Naive thymus-derived CD4-positive, alpha-beta T cell (primary cell): ENCODE data around the gene PRIM2. TPM values are rescaled to one million over a fixed set of nuclear protein-coding genes. Genes with fewer than 3 reads are reported as not detected.
"Not testable (repeated sequence)": the region's sequence is repeated elsewhere in the genome, so short reads cannot be mapped to it uniquely, and the experiment has no call there.

Source experiments
- ATAC-seq: fragments of 150-1000 bp; cut with Tn5 transposase; 2 replicates; pipeline ENCODE4 v1.10.0; 2021; ENCODE audit warnings: mild to moderate bottlenecking, moderate library complexity
- CTCF ChIA-PET: fragments of 350-600 bp; sonication (Branson Sonifier 250); formaldehyde crosslinking; loops from one replicate; lab custom pipeline; 2021; ENCODE audit warnings: antibody characterized with exemption; lab: Charles Lee
- POLR2A ChIA-PET: fragments of 350-600 bp; sonication (Branson Sonifier 250); formaldehyde crosslinking; loops from one replicate; lab custom pipeline; 2021; ENCODE audit warnings: antibody characterized with exemption, inconsistent platforms; lab: Charles Lee
- DNase-seq, 9 donors: peaks; one replicate each; pipeline versions ENCODE4 v3.0.0 to v3.0.0-alpha.2; 2020 to 2022; ENCODE audit warnings: mixed read lengths in 1 of 9
- H3K27ac ChIP-seq: one replicate; pipeline ENCODE4 v1.7.0; 2013; ENCODE audit warnings: mild to moderate bottlenecking, low read depth, low read length, moderate library complexity
- H3K27me3 ChIP-seq, 2 donors: one replicate each; pipeline ENCODE4 v1.7.0; 2013; ENCODE audit warnings: low read length in 2 of 2, mild to moderate bottlenecking in 2 of 2, moderate library complexity in 2 of 2; ENCODE audit not compliant: control insufficient read depth in 2 of 2, insufficient read depth in 2 of 2
- H3K36me3 ChIP-seq, 3 experiments: 1 replicate in 2 of 3; 2 replicates in 1 of 3; pipeline ENCODE4 v1.7.0; 2013; ENCODE audit warnings: low read length in 3 of 3, mild to moderate bottlenecking in 3 of 3, moderate library complexity in 1 of 3; ENCODE audit not compliant: insufficient read depth in 3 of 3, control insufficient read depth in 2 of 3
- H3K4me1 ChIP-seq, 2 donors: one replicate each; pipeline ENCODE4 v1.7.0; 2013; ENCODE audit warnings: low read length in 2 of 2, mild to moderate bottlenecking in 2 of 2, moderate library complexity in 1 of 2; ENCODE audit not compliant: control insufficient read depth in 2 of 2, insufficient read depth in 2 of 2
- H3K4me3 ChIP-seq: 2 replicates; pipeline ENCODE4 v1.7.0; 2013; ENCODE audit warnings: mild to moderate bottlenecking, low read length
- H3K9me3 ChIP-seq, 3 experiments: 1 replicate in 2 of 3; 2 replicates in 1 of 3; pipeline ENCODE4 v1.7.0; 2013; ENCODE audit warnings: low read length in 3 of 3; ENCODE audit not compliant: control insufficient read depth in 2 of 3
- H3K27ac Mint-ChIP-seq, 9 donors: one replicate each; pipeline ENCODE4 v1.8.0; 2020 to 2022; ENCODE audit warnings: mixed read lengths in 9 of 9, mild to moderate bottlenecking in 8 of 9, moderate library complexity in 5 of 9, inconsistent platforms in 2 of 9
- H3K27me3 Mint-ChIP-seq, 5 donors: one replicate each; pipeline ENCODE4 v1.8.0; 2021 to 2022; ENCODE audit warnings: mixed read lengths in 5 of 5, mild to moderate bottlenecking in 1 of 5
- H3K36me3 Mint-ChIP-seq, 5 donors: one replicate each; pipeline ENCODE4 v1.8.0; 2020 to 2022; ENCODE audit warnings: mixed read lengths in 5 of 5, mild to moderate bottlenecking in 3 of 5, inconsistent platforms in 1 of 5
- H3K4me1 Mint-ChIP-seq, 7 donors: one replicate each; pipeline ENCODE4 v1.8.0; 2020 to 2022; ENCODE audit warnings: mixed read lengths in 7 of 7, mild to moderate bottlenecking in 3 of 7, inconsistent platforms in 1 of 7
- H3K4me3 Mint-ChIP-seq, 10 donors: one replicate each; pipeline ENCODE4 v1.8.0; 2020 to 2022; ENCODE audit warnings: mild to moderate bottlenecking in 10 of 10, mixed read lengths in 10 of 10, moderate library complexity in 6 of 10, inconsistent platforms in 2 of 10
- H3K9me3 Mint-ChIP-seq, 11 donors: one replicate each; pipeline ENCODE4 v1.8.0; 2020 to 2022; ENCODE audit warnings: mixed read lengths in 11 of 11, mild to moderate bottlenecking in 4 of 11, inconsistent platforms in 1 of 11, moderate library complexity in 1 of 11
- intact Hi-C, 2 donors: fragments of 100-400 bp; cut with micrococcal nuclease; formaldehyde crosslinking; loops; one replicate each; pipeline ENCODE4 v1.15.1; 2023
- polyA plus RNA-seq, 2 donors: library from polyadenylated mRNA; unstranded; fragments of 300-500 nt; fragmentation: Illumina TruSeq; gene quantifications; one replicate each; pipeline ENCODE4 v1.2.3, GENCODE V29; 2021
- total RNA-seq, 6 experiments: library from RNA in 5 of 6; stranded (reverse) in 5 of 6; gene quantifications; 1 replicate in 5 of 6; 2 replicates in 1 of 6; pipeline ENCODE4 v1.2.3 and lab custom pipeline; 2021 to 2026

The PRIM2 gene
- total and polyA plus RNA-seq, 7 experiments from 2014 or later: 7.2 to 33.2 (median 11.9) TPM

DNA sequence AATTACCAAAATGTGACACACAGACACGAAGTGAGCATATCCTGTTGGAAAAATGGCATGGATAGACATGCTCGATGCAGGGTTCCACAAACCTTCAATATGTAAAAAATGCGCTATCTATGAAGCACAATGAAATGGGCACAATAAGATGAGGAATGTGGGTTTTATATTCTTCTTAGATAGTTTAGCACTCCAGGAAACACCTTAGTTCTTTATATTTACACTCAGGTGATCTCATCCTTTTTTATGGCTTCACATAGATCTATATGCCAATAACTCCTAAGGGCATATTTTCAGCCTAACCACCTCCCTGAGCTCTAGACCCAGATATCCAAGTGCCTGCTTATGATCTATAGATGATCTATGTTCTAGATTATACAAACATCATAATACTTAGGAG is 244.8 kb downstream of the PRIM2 start:
- H3K4me3 ChIP-seq, H3K27me3 ChIP-seq, H3K4me1 ChIP-seq, CTCF ChIA-PET, DNase-seq, H3K27ac ChIP-seq, H3K36me3 ChIP-seq, POLR2A ChIA-PET, H3K27ac Mint-ChIP-seq, H3K27me3 Mint-ChIP-seq, H3K4me1 Mint-ChIP-seq, H3K4me3 Mint-ChIP-seq, H3K9me3 ChIP-seq, ATAC-seq, intact Hi-C loops, H3K9me3 Mint-ChIP-seq: not testable (repeated sequence)
- peaks cover 0 to 14% (median 2%) of the 10 kb centered on the region in 5 donors for H3K36me3 Mint-ChIP-seq

DNA sequence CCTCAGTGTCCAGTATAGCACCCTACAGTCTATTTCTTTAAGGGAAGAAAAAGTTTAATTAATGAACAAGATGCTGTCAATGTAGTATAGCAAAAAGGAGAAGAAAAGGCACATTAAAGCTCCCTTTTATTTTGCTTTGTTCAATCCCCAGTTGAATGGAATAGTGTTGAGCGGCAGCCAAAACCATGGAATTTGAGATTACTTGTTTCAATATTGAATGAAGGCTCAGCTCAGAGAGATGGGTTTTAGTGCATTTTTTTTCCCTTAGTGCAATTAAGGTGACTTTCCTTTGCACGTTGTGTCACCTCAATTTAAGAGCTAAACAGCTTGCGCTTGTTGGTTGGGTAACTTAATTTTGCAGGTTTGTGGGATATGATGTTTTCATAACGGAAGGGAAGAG is 254.7 kb downstream of the PRIM2 start:
- ATAC-seq, H3K4me3 Mint-ChIP-seq, H3K27ac Mint-ChIP-seq, H3K27me3 Mint-ChIP-seq, CTCF ChIA-PET, H3K27me3 ChIP-seq, H3K36me3 ChIP-seq, H3K9me3 Mint-ChIP-seq, H3K36me3 Mint-ChIP-seq, POLR2A ChIA-PET, H3K4me3 ChIP-seq, H3K4me1 Mint-ChIP-seq, DNase-seq, H3K9me3 ChIP-seq, intact Hi-C loops, H3K4me1 ChIP-seq, H3K27ac ChIP-seq: not testable (repeated sequence)

DNA sequence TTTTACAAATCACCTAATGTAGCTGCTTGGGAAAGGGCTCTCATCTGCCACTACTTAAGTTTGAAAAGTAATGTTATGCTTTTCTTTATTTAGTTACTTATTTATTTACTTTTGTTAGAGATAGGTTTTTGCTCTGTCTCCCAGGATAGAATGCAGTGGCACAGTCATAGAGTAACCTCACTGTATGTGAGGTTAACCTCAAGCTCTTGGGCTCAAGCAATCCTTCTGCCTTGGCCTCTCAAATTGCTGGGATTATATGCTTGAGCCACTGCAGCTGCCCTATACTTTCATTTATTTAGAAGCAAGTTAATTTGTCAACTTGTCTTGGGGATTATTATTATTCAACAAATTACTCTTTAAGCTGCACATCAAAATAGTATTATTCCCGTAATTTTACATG is 255.4 kb downstream of the PRIM2 start:
- H3K9me3 Mint-ChIP-seq, H3K4me3 ChIP-seq, H3K4me3 Mint-ChIP-seq, H3K4me1 Mint-ChIP-seq, DNase-seq, ATAC-seq, H3K36me3 ChIP-seq, H3K9me3 ChIP-seq, H3K27ac Mint-ChIP-seq, H3K27me3 ChIP-seq, intact Hi-C loops, H3K27ac ChIP-seq, H3K36me3 Mint-ChIP-seq, POLR2A ChIA-PET, H3K27me3 Mint-ChIP-seq, CTCF ChIA-PET, H3K4me1 ChIP-seq: not testable (repeated sequence)

DNA sequence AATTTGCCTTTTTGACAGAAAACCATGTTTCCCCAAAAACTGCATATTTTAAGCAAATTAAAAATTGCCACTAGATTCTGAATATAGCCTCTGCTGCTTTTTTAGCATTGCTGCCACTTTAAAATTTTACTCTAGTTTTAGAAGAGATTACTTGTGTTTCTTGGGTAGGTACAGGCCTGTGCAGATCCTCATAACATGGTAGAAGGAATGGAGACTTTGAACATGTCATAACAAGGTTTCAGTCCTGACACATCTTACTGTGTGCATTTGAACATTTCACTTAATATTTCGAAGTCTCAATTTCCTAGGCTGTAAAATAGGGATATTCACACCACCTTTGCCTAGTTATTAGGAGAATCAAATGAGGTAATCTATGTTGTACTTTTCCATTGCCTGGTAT is 259.6 kb downstream of the PRIM2 start:
- DNase-seq, H3K36me3 ChIP-seq, POLR2A ChIA-PET, H3K4me1 Mint-ChIP-seq, H3K27ac ChIP-seq, H3K4me3 ChIP-seq, ATAC-seq, H3K4me3 Mint-ChIP-seq, H3K27me3 Mint-ChIP-seq, intact Hi-C loops, H3K9me3 ChIP-seq, H3K27me3 ChIP-seq, H3K9me3 Mint-ChIP-seq, CTCF ChIA-PET, H3K4me1 ChIP-seq, H3K27ac Mint-ChIP-seq: not testable (repeated sequence)
- peaks cover 0 to 13% (median 0%) of the 10 kb centered on the region in 5 donors for H3K36me3 Mint-ChIP-seq

DNA sequence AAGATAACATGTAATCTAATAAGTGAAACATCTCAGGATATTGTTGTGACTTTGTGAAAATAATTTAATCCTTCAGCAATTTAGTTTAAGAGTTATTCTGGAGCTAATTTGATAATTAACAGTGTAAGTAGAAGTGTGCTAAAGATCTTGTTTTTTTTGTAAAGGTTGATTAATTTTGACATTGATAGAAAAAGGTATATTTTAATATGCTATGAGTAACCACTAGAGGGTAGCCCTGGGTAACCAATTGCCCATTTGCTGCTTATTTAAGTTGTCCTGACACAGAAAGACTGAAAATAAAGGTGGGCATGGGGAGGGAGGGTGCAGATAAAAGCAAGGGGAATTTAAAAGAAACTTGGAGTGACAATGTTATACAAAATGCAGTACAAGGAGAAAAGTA is 262.1 kb downstream of the PRIM2 start:
- intact Hi-C loops, H3K27me3 Mint-ChIP-seq, H3K9me3 ChIP-seq, H3K4me1 ChIP-seq, ATAC-seq, H3K27ac Mint-ChIP-seq, H3K4me3 Mint-ChIP-seq, H3K27ac ChIP-seq, DNase-seq, H3K36me3 Mint-ChIP-seq, H3K4me1 Mint-ChIP-seq, POLR2A ChIA-PET, H3K9me3 Mint-ChIP-seq, CTCF ChIA-PET, H3K36me3 ChIP-seq, H3K4me3 ChIP-seq, H3K27me3 ChIP-seq: not testable (repeated sequence)

DNA sequence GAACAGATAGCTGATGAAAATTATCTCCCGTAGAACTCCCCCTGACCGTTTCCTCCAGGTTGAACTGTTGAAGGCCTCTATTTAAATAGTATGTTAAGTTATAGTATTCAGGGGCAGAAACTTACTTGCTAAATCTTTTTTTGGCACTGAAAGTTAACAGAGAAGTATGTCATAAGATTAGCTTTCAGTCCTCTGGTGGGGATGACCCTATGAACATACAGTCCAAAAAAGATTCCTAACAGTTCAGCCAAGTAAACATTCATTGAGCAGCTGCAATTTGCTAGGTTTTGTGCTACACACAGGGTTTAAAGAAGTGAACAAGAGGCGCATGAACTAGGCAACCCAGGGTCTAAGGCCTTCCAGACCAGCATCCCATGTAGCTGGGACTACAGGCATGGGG is 264.2 kb downstream of the PRIM2 start:
- H3K27me3 ChIP-seq, ATAC-seq, H3K4me3 Mint-ChIP-seq, H3K4me1 Mint-ChIP-seq, DNase-seq, intact Hi-C loops, H3K27ac ChIP-seq, H3K9me3 Mint-ChIP-seq, CTCF ChIA-PET, H3K27ac Mint-ChIP-seq, H3K9me3 ChIP-seq, H3K4me3 ChIP-seq, H3K36me3 ChIP-seq, H3K27me3 Mint-ChIP-seq, POLR2A ChIA-PET, H3K4me1 ChIP-seq: not testable (repeated sequence)
- peaks cover 0 to 23% (median 9%) of the 10 kb centered on the region in 5 donors for H3K36me3 Mint-ChIP-seq

DNA sequence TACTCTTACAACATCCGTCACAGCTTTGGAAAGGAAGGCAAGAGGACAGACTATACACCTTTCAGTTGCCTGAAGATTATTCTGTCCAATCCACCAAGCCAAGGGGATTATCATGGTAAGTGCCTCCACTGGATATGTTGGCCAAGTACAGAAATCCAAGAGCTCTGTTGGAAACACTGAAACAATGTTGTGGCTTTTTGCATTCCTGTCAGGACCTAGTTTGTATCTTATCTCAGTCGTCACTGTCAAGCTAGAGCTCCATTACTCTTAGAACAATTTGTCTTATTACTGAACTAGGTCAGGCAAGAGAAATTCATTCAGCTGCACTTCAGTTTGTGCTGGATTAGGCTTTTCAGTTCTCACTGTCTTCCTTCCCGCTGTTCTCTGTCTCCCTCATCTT is 283.7 kb downstream of the PRIM2 start:
- CTCF ChIA-PET, ATAC-seq, H3K27ac Mint-ChIP-seq, H3K4me1 Mint-ChIP-seq, DNase-seq, POLR2A ChIA-PET, H3K27me3 ChIP-seq, H3K4me3 Mint-ChIP-seq, H3K9me3 Mint-ChIP-seq, H3K27me3 Mint-ChIP-seq, intact Hi-C loops, H3K27ac ChIP-seq, H3K36me3 ChIP-seq, H3K4me1 ChIP-seq, H3K4me3 ChIP-seq, H3K9me3 ChIP-seq: not testable (repeated sequence)
- H3K36me3 Mint-ChIP-seq: peaks cover 5 to 36% (median 21%) of the 10 kb centered on the region in 5 donors
